Dedifferentiated amniotic fluid mesenchymal stem cell (primary cell): Measurements from ENCODE around the gene RNF151.
"Not testable (repeated sequence)": the region's sequence is repeated elsewhere in the genome, so short reads cannot be mapped to it uniquely, and the experiment has no call there.

Experiments
- DNase-seq: peaks from one replicate; pipeline ENCODE4 v3.0.0-alpha.2; 2016; ENCODE audit errors: extremely low spot score

Gene RNF151

GRCh38 chr16:2007081-2007836, 40.6 kb downstream of the RNF151 start:
- DNase-seq = no peak

- no peak for DNase-seq
Measured at GRCh38 chr16:2008009-2008526, 41.4 kb downstream of the RNF151 start.

GRCh38 chr16:2008631-2009163, 42.0 kb downstream of the RNF151 start:
- no peak for DNase-seq

GRCh38 chr16:2009164-2009711, 42.6 kb downstream of the RNF151 start:
- DNase-seq = no peak

- DNase-seq = peak; percentile 78
Measured at GRCh38 chr16:2009791-2010510, 43.3 kb downstream of the RNF151 start, which contains the start of gene ZNF598. TSS of gene ZNF598 (minus strand) at chr16:2009821.

GRCh38 chr16:2011726-2012125, 45.1 kb downstream of the RNF151 start:
- DNase-seq = not testable (repeated sequence)

GRCh38 chr16:2013527-2013926, 46.9 kb downstream of the RNF151 start:
- no peak for DNase-seq

GRCh38 chr16:2015117-2015946, 48.7 kb downstream of the RNF151 start:
- no peak for DNase-seq

- DNase-seq = no peak
Measured at GRCh38 chr16:2015947-2016208, 49.2 kb downstream of the RNF151 start.

- no peak for DNase-seq
Measured at GRCh38 chr16:2016407-2016922, 49.8 kb downstream of the RNF151 start.
